Pancreas (tissue), 10 donors: ENCODE results near the gene NEK10. TPM values are rescaled to one million over a fixed set of nuclear protein-coding genes. Genes with fewer than 3 reads are reported as not detected.

Experiments
- ATAC-seq, 4 donors: fragments of 200-7000 bp; cut with Tn5 transposase; one replicate each; pipeline versions ENCODE4 v1.8.0 to v1.9.1; 2020; ENCODE audit warnings: mild to moderate bottlenecking in 4 of 4, moderate library complexity in 4 of 4
- DNase-seq, 6 donors: peaks; one replicate each; pipeline ENCODE4 v3.0.0-alpha.2; 2020
- FAIRE-seq: peaks from 2 replicates; lab custom pipeline; 2012; peaks lifted over from hg19 to GRCh38; lab: Jason Lieb, UNC
- H3K27ac ChIP-seq, 4 donors: fragments of 200-600 bp; sonication (generic); 1 replicate in 3 of 4; 2 replicates in 1 of 4; pipeline versions ENCODE4 v1.5.0 to v1.8.0; 2020
- H3K27me3 ChIP-seq, 4 donors: fragments of 200-600 bp; one replicate each; pipeline ENCODE4 v1.8.0; 2021
- H3K36me3 ChIP-seq, 3 donors: fragments of 200-600 bp; sonication (generic) in 1 of 3; one replicate each; pipeline versions ENCODE4 v1.5.0 to v1.8.0; 2020 to 2021
- H3K4me1 ChIP-seq, 3 donors: fragments of 200-600 bp; one replicate each; pipeline ENCODE4 v1.8.0; 2021
- H3K4me3 ChIP-seq, 4 donors: fragments of 200-600 bp; sonication (generic) in 2 of 4; one replicate each; pipeline versions ENCODE4 v1.5.0 to v1.8.0; 2020 to 2021
- H3K9me3 ChIP-seq, 4 donors: fragments of 200-600 bp; one replicate each; pipeline ENCODE4 v1.8.0; 2021
- WGBS, 2 donors: extraction: QIAGEN DNeasy Blood & Tissue Kit; methylation state at CpG; one replicate each; pipeline ENCODE4 v1.1.7; 2013; 5-methylcytosine and 5-hydroxymethylcytosine counted together
- intact Hi-C, 3 donors: fragments of 100-400 bp; cut with DNase I; formaldehyde crosslinking; loops; one replicate each; pipeline versions ENCODE4 v1.11.1 to v1.14.2; 2022
- polyA plus RNA-seq, 2 donors: library from polyadenylated mRNA; stranded (reverse); fragments of 200-250 nt; gene quantifications; one replicate each; pipeline ENCODE4 v1.2.3, GENCODE V29; 2013
- total RNA-seq, 6 donors: library from RNA; stranded (reverse); fragmentation: NEBNext Ultra II Directional in 4 of 6; extraction: Animal tissue kit (Norgen Biotek cat#: 25700) in 4 of 6; gene quantifications; one replicate each; pipeline versions ENCODE4 v1.2.1 to v1.2.4, GENCODE V29; 2021 to 2023
- TF ChIP-seq, protein P1 (sequence below), 4 donors: fragments of 200-600 bp; sonication (generic) in 3 of 4; IDR thresholded peaks; one replicate each; pipeline versions ENCODE4 v1.5.0 to v1.8.0; 2021; ENCODE audit warnings: antibody characterized with exemption in 4 of 4
- donor health status: healthy with polysubstance abuse.
- donor health status: DM: no; HTN: no; CAD: no; lungs with moderate emphysema.
- donor health status: DM: no; HTN: no; CAD: no.
- donor health status: control.
- donor health status: control.
- donor health status: Bipolar disorder and iron deficiency.
- donor health status: DM: yes; HTN: yes; CAD: no.
- donor health status: DM: no; HTN: no; CAD: no.
- donor health status: DM: no; HTN: no; CAD: no.
- donor health status: DM: yes; HTN: yes; CAD: no.

Gene NEK10
- total and polyA plus RNA-seq, 8 donors = 0.24 to 0.90 (median 0.37) TPM

DNA sequence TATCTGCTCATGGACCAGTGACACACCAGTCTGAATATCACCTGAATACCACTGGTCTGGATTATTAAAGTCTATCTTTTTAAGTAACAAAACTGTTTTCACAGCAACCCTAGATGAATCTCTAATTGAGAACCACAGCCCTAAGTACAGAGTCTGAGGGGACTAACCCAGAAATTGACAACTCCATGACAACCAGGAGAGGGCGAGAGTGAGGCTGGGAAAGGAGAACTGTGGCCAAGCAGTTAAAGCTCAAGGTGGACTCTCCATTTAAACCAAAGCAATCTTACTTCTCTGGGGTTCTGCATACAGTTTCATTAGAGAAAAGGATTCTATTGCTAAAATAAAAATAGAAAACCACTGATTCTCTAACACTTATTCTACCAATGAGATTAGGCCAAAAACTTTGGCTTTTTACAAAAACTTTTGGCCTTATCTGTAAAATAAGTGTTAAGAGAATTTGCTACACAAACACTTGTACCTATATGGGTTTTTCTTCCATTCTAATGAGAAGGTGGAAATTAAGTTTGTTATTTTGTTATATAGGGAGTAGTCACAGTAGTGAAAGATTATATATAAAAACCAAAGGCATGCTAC lies 11.4 kb downstream of the NEK10 start:
- Histone ChIP-seq H3K27ac (no peak overlapping the region), H3K4me3 (no peak overlapping the region), H3K36me3 (no peaks in the 10 kb centered on the region), H3K9me3 (no peaks in the 10 kb centered on the region), H3K27me3 (no peaks in the 10 kb centered on the region), H3K4me1 (peaks cover 0 to 16% (median 9%) of the 10 kb centered on the region in 3 donors)
- intact Hi-C loops = no loop called here
- TF ChIP-seq, protein P1, sequence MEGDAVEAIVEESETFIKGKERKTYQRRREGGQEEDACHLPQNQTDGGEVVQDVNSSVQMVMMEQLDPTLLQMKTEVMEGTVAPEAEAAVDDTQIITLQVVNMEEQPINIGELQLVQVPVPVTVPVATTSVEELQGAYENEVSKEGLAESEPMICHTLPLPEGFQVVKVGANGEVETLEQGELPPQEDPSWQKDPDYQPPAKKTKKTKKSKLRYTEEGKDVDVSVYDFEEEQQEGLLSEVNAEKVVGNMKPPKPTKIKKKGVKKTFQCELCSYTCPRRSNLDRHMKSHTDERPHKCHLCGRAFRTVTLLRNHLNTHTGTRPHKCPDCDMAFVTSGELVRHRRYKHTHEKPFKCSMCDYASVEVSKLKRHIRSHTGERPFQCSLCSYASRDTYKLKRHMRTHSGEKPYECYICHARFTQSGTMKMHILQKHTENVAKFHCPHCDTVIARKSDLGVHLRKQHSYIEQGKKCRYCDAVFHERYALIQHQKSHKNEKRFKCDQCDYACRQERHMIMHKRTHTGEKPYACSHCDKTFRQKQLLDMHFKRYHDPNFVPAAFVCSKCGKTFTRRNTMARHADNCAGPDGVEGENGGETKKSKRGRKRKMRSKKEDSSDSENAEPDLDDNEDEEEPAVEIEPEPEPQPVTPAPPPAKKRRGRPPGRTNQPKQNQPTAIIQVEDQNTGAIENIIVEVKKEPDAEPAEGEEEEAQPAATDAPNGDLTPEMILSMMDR (IDR thresholded peaks at IDR 0.05) = peak; percentile 16 to 43 (median 28)
- FAIRE-seq = no peak
- 23 to 33% methylated on average over 1 of the region's 1 CpG for WGBS, 2 donors
- ATAC-seq = peak; percentile 76 to 93 (median 84)
- DNase-seq = peak in 4 of 6 donors; percentile 32 to 55 (median 34)

DNA sequence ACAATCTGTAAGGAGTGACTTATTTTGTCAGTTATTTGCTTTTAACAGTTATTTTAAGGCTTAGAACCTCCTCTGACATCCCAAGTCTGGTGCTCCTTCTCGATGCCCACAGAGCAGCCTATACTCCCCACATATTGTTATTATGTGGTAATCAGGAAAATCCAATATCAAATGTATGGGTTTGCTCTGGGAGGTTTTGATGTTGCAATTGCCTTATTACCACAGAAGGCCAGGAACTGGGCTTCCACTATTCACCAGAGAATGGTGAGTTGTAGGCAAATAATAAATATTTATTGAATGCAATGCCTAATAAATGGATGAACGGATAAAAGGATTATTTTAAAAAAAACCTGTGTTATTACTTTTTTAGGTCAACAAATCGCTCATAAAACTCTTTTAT lies 12.2 kb downstream of the NEK10 start:
- FAIRE-seq (no peak), DNase-seq (no peak), ATAC-seq (no peak)
- Histone ChIP-seq H3K4me3 (no peak overlapping the region), H3K9me3 (no peaks in the 10 kb centered on the region), H3K36me3 (no peaks in the 10 kb centered on the region), H3K4me1 (peaks cover 0 to 16% (median 9%) of the 10 kb centered on the region in 3 donors), H3K27ac (no peak overlapping the region), H3K27me3 (no peaks in the 10 kb centered on the region)
- 67 to 73% methylated on average over 3 of the region's 3 CpGs for WGBS, 2 donors
- intact Hi-C loops = no loop called here
- TF ChIP-seq, protein P1 (IDR thresholded peaks at IDR 0.05) = no peak

DNA sequence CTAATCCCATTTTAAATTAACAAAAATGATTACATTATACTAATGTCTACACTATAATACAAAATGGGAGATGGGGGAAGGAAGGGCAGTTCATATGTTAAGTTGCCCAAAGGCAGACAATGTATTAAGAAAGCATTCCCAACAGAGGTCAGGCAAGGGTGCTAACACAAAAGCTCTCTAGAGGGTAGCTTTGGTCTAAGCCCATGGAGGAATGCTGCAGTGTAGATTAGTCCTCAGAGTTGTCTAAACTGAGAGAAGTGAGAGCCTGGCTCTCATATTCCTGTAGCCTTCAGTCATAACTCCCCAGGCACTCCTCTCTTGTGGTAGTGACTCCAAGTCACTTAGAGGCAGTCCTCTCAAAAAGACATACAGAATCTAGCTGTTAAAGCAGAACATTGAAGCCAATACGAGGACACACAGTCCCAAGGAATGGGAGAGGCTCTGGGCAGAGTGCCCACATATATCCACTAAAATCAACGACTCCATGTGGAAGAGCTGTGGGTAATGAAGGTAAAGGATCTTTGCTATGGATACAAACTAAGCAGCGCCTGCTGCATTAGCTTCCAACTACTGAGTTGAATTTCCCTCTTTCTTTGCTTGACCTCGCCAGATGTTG lies 14.5 kb downstream of the NEK10 start:
- no peak for DNase-seq
- Histone ChIP-seq H3K27me3 (no peaks in the 10 kb centered on the region), H3K36me3 (no peaks in the 10 kb centered on the region), H3K4me1 (peaks cover 0 to 8% (median 0%) of the 10 kb centered on the region in 3 donors), H3K27ac (no peak overlapping the region), H3K9me3 (no peaks in the 10 kb centered on the region), H3K4me3 (no peak overlapping the region)
- no peak for FAIRE-seq
- intact Hi-C loops = no loop called here
- 69 to 80% methylated on average over 4 of the region's 4 CpGs for WGBS, 2 donors
- TF ChIP-seq, protein P1 (IDR thresholded peaks at IDR 0.05) = no peak
- no peak for ATAC-seq

DNA sequence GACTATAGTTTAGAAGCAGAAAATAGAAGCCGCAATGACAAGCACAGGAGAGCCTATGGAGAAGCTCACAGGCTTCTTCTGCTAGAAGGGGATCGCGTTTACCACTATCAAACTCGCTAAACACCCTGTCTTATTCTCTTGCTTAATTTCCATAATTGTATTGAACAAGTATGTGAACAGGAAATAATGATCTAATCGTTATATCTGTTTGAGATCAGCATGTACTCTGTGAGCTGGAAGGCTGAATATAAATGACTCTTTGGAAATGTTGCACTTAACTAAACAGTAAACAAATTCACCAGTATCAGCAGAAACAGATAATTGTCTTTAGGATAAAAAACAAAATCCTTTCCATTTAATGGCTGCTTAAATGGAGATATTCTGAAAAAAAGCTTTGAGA lies 15.0 kb downstream of the NEK10 start:
- H3K27ac ChIP-seq = no peak overlapping the region
- FAIRE-seq (no peak), ATAC-seq (no peak), DNase-seq (no peak)
- intact Hi-C loops = no loop called here
- H3K27me3 ChIP-seq = no peaks in the 10 kb centered on the region
- H3K4me3 ChIP-seq = no peak overlapping the region
- TF ChIP-seq, protein P1 (IDR thresholded peaks at IDR 0.05) = no peak
- 44 to 53% methylated on average over 5 of the region's 5 CpGs for WGBS, 2 donors
- H3K36me3 ChIP-seq = no peaks in the 10 kb centered on the region
- no peaks in the 10 kb centered on the region for H3K9me3 ChIP-seq
- peaks cover 0 to 2% (median 0%) of the 10 kb centered on the region in 3 donors for H3K4me1 ChIP-seq

DNA sequence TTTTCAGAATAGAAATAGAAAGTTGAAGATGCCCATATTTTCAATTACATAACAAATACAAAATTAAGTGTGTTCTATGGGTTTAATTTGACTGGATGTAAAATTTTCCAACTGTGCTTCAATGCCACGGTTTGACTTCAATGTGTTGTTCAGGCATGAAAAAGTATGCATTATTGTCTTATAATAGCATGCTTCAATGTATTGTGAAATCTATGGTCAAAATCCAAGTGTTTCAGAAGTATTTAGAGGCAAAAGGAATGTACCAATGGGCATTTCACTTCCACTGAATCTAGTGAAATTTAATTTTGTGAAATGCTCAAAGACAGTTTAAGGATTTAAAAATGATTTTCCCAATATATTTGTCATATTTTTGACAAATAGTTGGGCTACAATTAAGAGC lies 16.0 kb downstream of the NEK10 start:
- no peak overlapping the region for H3K4me3 ChIP-seq
- ATAC-seq (no peak), DNase-seq (no peak), FAIRE-seq (no peak)
- no peaks in the 10 kb centered on the region for H3K36me3 ChIP-seq
- TF ChIP-seq, protein P1 (IDR thresholded peaks at IDR 0.05) = no peak
- H3K27me3 ChIP-seq = no peaks in the 10 kb centered on the region
- H3K4me1 ChIP-seq = no peaks in the 10 kb centered on the region
- WGBS, 2 donors = 53 to 76% methylated on average over 1 of the region's 1 CpG
- H3K9me3 ChIP-seq = no peaks in the 10 kb centered on the region
- intact Hi-C loops = no loop called here
- no peak overlapping the region for H3K27ac ChIP-seq
